BE2C (cell line): ENCODE data around the gene NSD2.
"Not testable (repeated sequence)": the region's sequence is repeated elsewhere in the genome, so short reads cannot be mapped to it uniquely, and the experiment has no call there.

ENCODE experiments used
- DNase-seq: peaks from one replicate; pipeline ENCODE4 v3.0.0-alpha.2; 2020
- H3K27me3 ChIP-seq: fragments of 250-450 bp; sonication (Bioruptor Pico); 2 replicates; pipeline ENCODE4 v1.5.1; 2020; ENCODE audit warnings: mild to moderate bottlenecking
- H3K36me3 ChIP-seq: fragments of 250-450 bp; sonication (Bioruptor Pico); 2 replicates; pipeline ENCODE4 v1.5.1; 2020; ENCODE audit warnings: mild to moderate bottlenecking
- H3K4me1 ChIP-seq: fragments of 250-450 bp; sonication (Bioruptor Pico); 2 replicates; pipeline ENCODE4 v1.5.1; 2020
- H3K4me3 ChIP-seq: 2 replicates; pipeline ENCODE4 v1.5.1; 2011; ENCODE audit warnings: low read depth, low read length
- H3K9me3 ChIP-seq: fragments of 250-450 bp; sonication (Bioruptor Pico); 2 replicates; pipeline ENCODE4 v1.5.1; 2020
- CTCF ChIP-seq: IDR thresholded peaks from 2 replicates; pipeline ENCODE4 v1.5.1; 2012; ENCODE audit warnings: mild to moderate bottlenecking, low read depth, low read length

Gene NSD2

DNA sequence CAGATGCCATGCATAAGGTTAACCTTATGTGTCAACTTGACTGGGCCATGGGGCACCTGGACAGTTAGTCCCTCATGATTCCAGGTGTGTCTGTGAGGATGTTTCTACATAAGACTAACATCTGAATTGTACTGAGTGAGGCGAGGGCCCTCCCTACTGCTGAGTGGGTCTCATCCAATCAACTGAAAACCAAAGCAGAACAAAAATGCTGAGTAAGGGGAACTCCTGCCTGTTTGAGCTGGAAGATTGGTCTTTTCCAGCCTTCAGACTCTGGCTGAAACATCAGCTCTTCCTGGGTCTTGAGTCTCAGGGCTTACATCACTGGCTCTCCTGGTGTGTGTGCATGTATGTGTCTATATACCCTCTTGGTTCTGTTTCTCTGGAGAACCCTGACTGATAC is 123.7 kb downstream of the NSD2 start:
- Histone ChIP-seq H3K36me3 (peaks cover 36% of the 10 kb centered on the region), H3K9me3 (peaks cover 5% of the 10 kb centered on the region), H3K4me1 (no peaks in the 10 kb centered on the region), H3K4me3 (no peak overlapping the region), H3K27me3 (no peaks in the 10 kb centered on the region)
- TF ChIP-seq CTCF: no peak
- no peak for DNase-seq

- TF ChIP-seq CTCF: no peak
Observed at GRCh38 chr4:1996866-1997611, 125.8 kb downstream of the NSD2 start.

GRCh38 chr4:1997712-1998111 is 126.5 kb downstream of the NSD2 start:
- TF ChIP-seq CTCF: no peak
- Histone ChIP-seq H3K4me3 (no peak overlapping the region), H3K27me3 (no peaks in the 10 kb centered on the region), H3K9me3 (peaks cover 5% of the 10 kb centered on the region), H3K4me1 (no peaks in the 10 kb centered on the region), H3K36me3 (peaks cover 17% of the 10 kb centered on the region)
- no peak for DNase-seq

More at GRCh38 chr4:1996866-1997611, 125.8 kb downstream of the NSD2 start:
- H3K36me3 ChIP-seq: peaks cover 17% of the 10 kb centered on the region
- no peak overlapping the region for H3K4me3 ChIP-seq
- DNase-seq: no peak
- no peaks in the 10 kb centered on the region for H3K4me1 ChIP-seq
- peaks cover 5% of the 10 kb centered on the region for H3K9me3 ChIP-seq
- no peaks in the 10 kb centered on the region for H3K27me3 ChIP-seq

- Histone ChIP-seq H3K36me3 (peaks cover 22% of the 10 kb centered on the region), H3K9me3 (peaks cover 5% of the 10 kb centered on the region), H3K4me3 (no peak overlapping the region), H3K27me3 (no peaks in the 10 kb centered on the region), H3K4me1 (no peaks in the 10 kb centered on the region)
- no peak for DNase-seq
- no peak for TF ChIP-seq CTCF
Observed at GRCh38 chr4:1998296-1998695, 127.1 kb downstream of the NSD2 start.

GRCh38 chr4:1999308-1999707 is 128.1 kb downstream of the NSD2 start:
- not testable (repeated sequence) for H3K9me3 ChIP-seq, H3K4me1 ChIP-seq, DNase-seq, H3K27me3 ChIP-seq, H3K4me3 ChIP-seq
- peaks cover 25% of the 10 kb centered on the region for H3K36me3 ChIP-seq

DNA sequence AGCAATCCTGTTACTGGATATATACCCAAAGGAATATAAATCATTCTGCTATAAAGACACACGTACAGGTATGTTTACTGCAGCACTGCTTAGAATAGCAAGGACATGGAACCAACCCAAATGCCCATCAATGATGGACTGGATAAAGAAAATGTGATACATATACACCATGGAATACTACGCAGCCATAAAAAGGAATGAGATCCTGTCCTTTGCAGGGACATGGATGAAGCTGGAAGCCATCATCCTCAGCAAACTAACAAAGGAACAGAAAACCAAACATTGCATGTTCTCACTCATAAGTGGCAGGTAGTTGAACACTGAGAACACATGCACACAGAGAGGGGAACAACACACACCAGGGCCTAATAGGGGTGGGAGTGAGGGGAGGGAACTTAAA is 132.2 kb downstream of the NSD2 start:
- H3K36me3 ChIP-seq: peaks cover 20% of the 10 kb centered on the region
- not testable (repeated sequence) for H3K27me3 ChIP-seq, H3K4me3 ChIP-seq, H3K4me1 ChIP-seq, H3K9me3 ChIP-seq, DNase-seq

DNA sequence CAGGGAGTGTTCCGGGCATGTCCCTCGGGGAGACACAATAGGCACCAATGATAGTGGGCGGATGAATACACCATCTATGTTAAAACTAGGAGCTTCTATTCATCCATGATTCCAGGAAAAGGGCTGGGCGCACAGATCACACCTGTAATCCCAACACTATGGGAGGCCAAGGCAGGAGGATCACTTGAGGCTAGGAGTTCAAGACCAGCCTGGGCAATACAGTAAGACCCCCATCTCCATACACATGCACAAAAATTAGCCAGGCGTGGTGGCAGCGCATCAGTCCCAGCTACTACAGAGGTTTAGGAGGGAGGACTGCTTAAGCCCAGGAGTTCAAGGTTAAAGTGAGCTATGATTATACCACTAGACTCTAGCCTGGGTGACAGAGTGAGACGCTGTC is 135.2 kb downstream of the NSD2 start:
- no peaks in the 10 kb centered on the region for H3K9me3 ChIP-seq
- TF ChIP-seq CTCF: no peak
- no peak overlapping the region for H3K4me3 ChIP-seq
- no peak for DNase-seq
- no peaks in the 10 kb centered on the region for H3K27me3 ChIP-seq
- no peaks in the 10 kb centered on the region for H3K4me1 ChIP-seq
- H3K36me3 ChIP-seq: peaks cover 20% of the 10 kb centered on the region
